HG02885 (cell line): ENCODE data around the gene PRR14.
"Not testable (repeated sequence)": the region's sequence is repeated elsewhere in the genome, so short reads cannot be mapped to it uniquely, and the experiment has no call there.

Source experiments
- ATAC-seq: cut with Tn5 transposase; IDR thresholded peaks from one replicate; pipeline ENCODE4 v1.9.1; 2021; ENCODE audit warnings: mild to moderate bottlenecking; ENCODE audit not compliant: unreplicated experiment, poor library complexity

Gene PRR14

DNA sequence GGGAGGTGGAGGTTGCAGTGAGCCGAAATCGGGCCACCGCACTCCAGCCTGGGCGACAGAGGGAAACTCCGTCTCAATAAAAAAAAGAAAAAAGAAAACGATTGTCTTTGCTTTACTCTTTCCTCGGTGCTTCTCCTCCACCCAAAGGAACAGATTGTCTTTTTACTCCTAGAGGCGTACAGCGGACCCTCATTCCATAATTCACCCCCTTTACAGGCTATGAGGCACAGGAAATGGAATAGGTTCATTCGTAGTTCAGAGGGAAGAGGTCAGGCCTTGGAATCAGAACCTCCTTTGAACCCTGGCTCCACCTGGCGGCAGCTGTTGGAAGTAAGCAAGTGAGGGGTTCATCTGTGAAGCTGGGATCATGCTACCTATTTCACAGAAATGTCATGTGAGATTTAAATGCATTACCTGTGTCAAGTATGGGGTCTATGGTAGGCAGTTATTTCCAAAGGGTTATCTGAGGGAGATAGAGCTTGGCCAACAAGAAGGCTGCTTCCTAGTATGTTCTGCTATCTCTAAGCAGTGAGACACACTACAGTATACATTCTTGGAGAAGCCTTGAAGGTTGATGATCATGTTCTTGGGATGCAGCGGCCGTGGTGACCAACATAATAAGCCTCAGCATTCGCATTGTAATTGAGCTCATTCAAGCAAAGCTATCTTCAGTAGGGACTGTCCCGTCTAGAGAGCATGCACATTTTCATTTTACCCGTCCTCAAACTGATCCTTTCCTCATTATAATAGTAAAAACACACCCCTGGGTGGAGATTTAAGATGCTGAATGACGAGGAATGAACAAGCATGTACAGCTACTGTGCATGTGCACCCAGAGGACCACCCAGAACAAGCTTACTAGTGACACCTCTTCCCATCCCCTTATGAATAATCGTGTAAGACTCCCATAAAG is 21.9 kb upstream of the PRR14 start:
- peak; percentile 59 for ATAC-seq

- not testable (repeated sequence) for ATAC-seq
These were observed 18.3 kb upstream of the PRR14 start for GRCh38 chr16:30632454-30632853.

GRCh38 chr16:30633526-30633925 is 17.2 kb upstream of the PRR14 start:
- no peak for ATAC-seq

DNA sequence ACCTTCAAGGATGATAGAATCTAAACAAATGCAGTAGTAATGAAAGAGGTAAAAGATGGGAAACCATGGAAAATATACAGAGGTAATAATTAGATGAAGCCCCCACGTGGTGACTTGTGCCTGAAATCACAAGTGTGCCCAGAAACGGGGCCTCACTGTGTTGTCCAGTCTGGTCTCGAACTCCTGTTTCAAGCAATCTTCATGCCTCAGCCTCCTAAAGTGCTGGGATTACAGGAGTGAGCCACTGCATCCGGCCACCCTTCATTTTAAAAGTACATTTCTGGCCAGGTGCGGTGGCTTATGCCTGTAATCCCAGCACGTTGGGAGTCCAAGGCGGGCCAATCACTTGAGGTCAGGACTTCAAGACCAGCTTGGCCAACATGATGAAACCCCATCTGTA is 14.2 kb upstream of the PRR14 start:
- ATAC-seq = no peak

GRCh38 chr16:30637139-30637538 is 13.6 kb upstream of the PRR14 start:
- not testable (repeated sequence) for ATAC-seq

GRCh38 chr16:30637944-30638343 is 12.8 kb upstream of the PRR14 start:
- ATAC-seq = no peak

- no peak for ATAC-seq
These were observed 9.3 kb upstream of the PRR14 start for GRCh38 chr16:30641378-30641982.

- ATAC-seq = no peak
These were observed 6.4 kb upstream of the PRR14 start for GRCh38 chr16:30644334-30644830.

GRCh38 chr16:30645727-30646126 is 5.0 kb upstream of the PRR14 start:
- no peak for ATAC-seq

- no peak for ATAC-seq
These were observed 3.5 kb upstream of the PRR14 start for GRCh38 chr16:30647274-30647571.

GRCh38 chr16:30649725-30650368 is 913 bp upstream of the PRR14 start:
- ATAC-seq = no peak

- ATAC-seq = peak; percentile 65
These were observed 604 bp downstream of the PRR14 start for GRCh38 chr16:30651124-30652004.

- no peak for ATAC-seq
These were observed 1.2 kb downstream of the PRR14 start for GRCh38 chr16:30652005-30652296.

DNA sequence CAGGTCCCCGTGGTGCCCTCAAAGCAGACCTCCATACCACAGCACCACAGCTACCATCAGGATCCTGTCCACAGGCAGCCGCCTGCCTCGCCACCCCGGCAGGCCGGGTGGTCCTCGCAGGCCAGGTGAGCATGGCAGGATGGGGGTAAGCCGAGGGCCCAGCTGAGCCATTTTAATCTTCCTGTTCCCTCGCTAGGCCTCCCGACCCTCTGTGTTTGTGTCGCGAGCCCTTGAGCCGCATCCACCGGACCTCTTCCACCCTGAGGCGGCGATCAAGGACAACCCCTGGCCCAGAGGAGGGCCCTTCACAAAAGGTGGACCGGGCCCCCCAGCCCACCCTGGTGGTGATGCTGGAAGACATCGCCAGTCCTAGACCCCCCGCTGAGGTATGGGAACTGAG is 2.0 kb downstream of the PRR14 start:
- ATAC-seq = no peak

GRCh38 chr16:30654856-30655255 is 4.1 kb downstream of the PRR14 start:
- ATAC-seq = no peak

- no peak for ATAC-seq
These were observed 5.1 kb downstream of the PRR14 start for GRCh38 chr16:30655815-30656347.

GRCh38 chr16:30656388-30656787 is 5.6 kb downstream of the PRR14 start:
- ATAC-seq = no peak

DNA sequence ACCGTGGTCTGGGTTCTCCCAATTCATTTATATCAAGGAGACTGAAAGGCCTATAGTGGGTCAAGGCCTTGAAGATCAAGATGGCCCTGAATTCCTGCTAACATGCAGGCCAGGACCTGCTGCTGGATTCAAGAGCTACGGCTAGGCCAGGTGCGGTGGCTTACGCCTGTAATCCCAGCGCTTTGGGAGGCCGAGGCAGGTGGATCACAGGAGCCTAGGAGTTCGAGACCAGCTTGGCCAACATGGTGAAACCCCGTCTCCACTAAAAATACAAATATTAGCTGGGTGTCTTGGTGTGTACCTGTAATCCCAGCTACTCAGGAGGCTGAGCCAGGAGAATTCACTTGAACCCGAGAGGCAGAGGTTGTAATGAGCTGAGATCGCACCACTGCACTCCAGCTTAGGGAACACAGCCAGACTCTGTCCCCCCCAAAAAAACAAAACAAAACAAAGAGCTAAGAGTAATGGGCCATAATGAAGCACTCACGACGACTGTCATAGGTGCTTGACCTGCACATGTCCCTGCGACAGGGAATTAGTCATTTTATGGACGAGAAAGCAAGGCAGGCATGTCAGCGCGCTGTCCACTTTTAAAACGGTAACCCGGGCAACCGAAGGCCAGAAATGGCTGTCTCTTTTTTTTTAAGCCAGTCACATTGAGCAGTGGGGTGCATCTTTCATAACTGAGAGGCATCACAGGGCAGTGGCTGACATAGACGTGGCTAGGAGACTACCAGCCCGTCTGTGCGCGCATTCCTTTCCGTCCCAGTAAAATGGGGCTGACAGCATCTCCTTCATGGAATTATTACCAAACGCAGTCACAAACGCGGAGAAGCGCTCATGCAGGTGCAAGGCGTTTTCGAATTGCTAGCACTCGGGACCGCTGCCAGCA is 6.5 kb downstream of the PRR14 start:
- no peak for ATAC-seq
